K562 (cell line): ENCODE measurements around the gene XPOT. TPM values are rescaled to one million over a fixed set of nuclear protein-coding genes. Genes with fewer than 3 reads are reported as not detected.

ENCODE experiments used
- AFF1 ChIP-seq, 2 experiments: fragments of 450-650 bp; IDR thresholded peaks; 2 replicates each; pipeline ENCODE4 v1.6.1; 2018; ENCODE audit warnings: mild to moderate bottlenecking in 2 of 2, low read depth in 1 of 2; ENCODE audit not compliant: partially characterized antibody in 2 of 2
- ESRRA ChIP-seq: fragments of 450-650 bp; IDR thresholded peaks from 2 replicates; pipeline ENCODE4 v1.6.1; 2014; ENCODE audit warnings: low read depth, mild to moderate bottlenecking, moderate library complexity, borderline replicate concordance
- EWSR1 ChIP-seq: fragments of 450-650 bp; IDR thresholded peaks from 2 replicates; pipeline ENCODE4 v1.6.1; 2018; ENCODE audit warnings: borderline replicate concordance, mild to moderate bottlenecking, low read depth, moderate library complexity; ENCODE audit not compliant: partially characterized antibody
- FOXP1 ChIP-seq: sonication (generic); formaldehyde crosslinking; IDR thresholded peaks from 2 replicates; pipeline ENCODE4 v1.8.0; 2022; ENCODE audit warnings: mild to moderate bottlenecking, missing genetic modification reagents
- ILK ChIP-seq: fragments of 450-650 bp; IDR thresholded peaks from 2 replicates; pipeline ENCODE4 v1.6.1; 2016; ENCODE audit warnings: missing genetic modification characterization, low read depth, mild to moderate bottlenecking, missing compliant biosample characterization, moderate library complexity, borderline replicate concordance
- MTA1 ChIP-seq: fragments of 450-650 bp; IDR thresholded peaks from 2 replicates; pipeline ENCODE4 v1.6.1; 2017; ENCODE audit warnings: borderline replicate concordance
- MXI1 ChIP-seq: IDR thresholded peaks from 2 replicates; pipeline ENCODE4 v1.6.1; 2011; ENCODE audit warnings: low read depth, mild to moderate bottlenecking, improper control_type of control experiment, low read length
- NFIC ChIP-seq: fragments of 450-650 bp; IDR thresholded peaks from 2 replicates; pipeline ENCODE4 v1.6.1; 2017; ENCODE audit warnings: mild to moderate bottlenecking, inconsistent platforms
- NUFIP1 ChIP-seq: fragments of 450-650 bp; IDR thresholded peaks from 2 replicates; pipeline ENCODE4 v1.6.1; 2018; ENCODE audit not compliant: partially characterized antibody
- RBM15 ChIP-seq: fragments of 200-400 bp; formaldehyde crosslinking; IDR thresholded peaks from 2 replicates; pipeline ENCODE4 v1.6.1; 2018; ENCODE audit warnings: mild to moderate bottlenecking, low read length, moderate library complexity; ENCODE audit not compliant: insufficient read depth
- SIRT6 ChIP-seq: IDR thresholded peaks from one replicate; pipeline ENCODE4 v1.6.1; 2012; ENCODE audit warnings: low read depth, mild to moderate bottlenecking, control low read depth, inconsistent platforms, low read length, moderate library complexity
- SMARCA4 ChIP-seq: fragments of 450-650 bp; IDR thresholded peaks from 2 replicates; pipeline ENCODE4 v1.6.1; 2016
- TCF7L2 ChIP-seq: fragments of 150-350 bp; IDR thresholded peaks from 2 replicates; pipeline ENCODE4 v1.6.1; 2016; ENCODE audit warnings: low read depth, mild to moderate bottlenecking, low read length, moderate library complexity
- TCFL5 ChIP-seq: fragments of 250-450 bp; sonication (Bioruptor Pico); conservative IDR thresholded peaks from 2 replicates; pipeline ENCODE4 v1.6.1; 2021; ENCODE audit warnings: mild to moderate bottlenecking, moderate library complexity, matching md5 sums
- ZBTB2 ChIP-seq: fragments of 450-650 bp; IDR thresholded peaks from 2 replicates; pipeline ENCODE4 v1.6.1; 2016; ENCODE audit warnings: antibody characterized with exemption
- ZNF282 ChIP-seq: sonication (generic); formaldehyde crosslinking; IDR thresholded peaks from 2 replicates; pipeline ENCODE4 v1.8.1; 2023; ENCODE audit warnings: missing genetic modification reagents
- ZNF395 ChIP-seq: fragments of 200-800 bp; sonication (Bioruptor generic); IDR thresholded peaks from 2 replicates; pipeline ENCODE4 v1.6.1; 2017; ENCODE audit warnings: missing genetic modification characterization, missing compliant biosample characterization
- ZNF398 ChIP-seq: fragments of 250-450 bp; sonication (Bioruptor Pico); IDR thresholded peaks from 2 replicates; pipeline ENCODE4 v1.8.0; 2021; ENCODE audit warnings: moderate library complexity, mild to moderate bottlenecking, inconsistent platforms
- ZNF551 ChIP-seq: fragments of 250-450 bp; sonication (Bioruptor Pico); IDR thresholded peaks from 2 replicates; pipeline ENCODE4 v1.5.0; 2021; ENCODE audit warnings: mild to moderate bottlenecking, moderate library complexity
- polyA plus RNA-seq, 8 experiments: library from polyadenylated mRNA; depleted of rRNA in 4 of 8; stranded (reverse) in 5 of 8; unstranded in 3 of 8; fragments of >200 nt; fragmentation: Nextera tagmentation in 2 of 8; fragmentation: Illumina TruSeq in 1 of 8; extraction: Ambion mirVana in 2 of 8; extraction: Trizol in 1 of 8; gene quantifications; 2 replicates each; pipeline versions ENCODE4 v1.2.1 to v1.2.3, GENCODE V29; 2011 to 2014; ENCODE audit warnings: inconsistent platforms in 1 of 8, missing spikeins in 1 of 8
- total RNA-seq, 7 experiments: library from RNA; depleted of rRNA in 6 of 7; stranded (reverse); fragments of >200 nt in 6 of 7; fragmentation: Illumina TruSeq in 2 of 7; extraction: Trizol in 2 of 7; gene quantifications; 2 replicates each; pipeline versions ENCODE4 v1.2.1 to v1.2.3, GENCODE V29; 2011 to 2021; ENCODE audit warnings: low replicate concordance in 1 of 7

The XPOT gene
- total and polyA plus RNA-seq, 9 of the 15 experiments (the other 6 are each of a cell fraction or from before 2014, with no cell fraction given), result 26.2 to 192 (median 102) TPM

- TF ChIP-seq AFF1 (IDR thresholded peaks at IDR 0.05; ENCODE audit: low read depth in 1 of 2, partially characterized antibody in 2 of 2) (peak in 1 of 2 experiments; percentile 90), RBM15 (no peak), MTA1 (no peak), TCFL5 (CRISPR knock-in tag) (no peak), ZNF398 (CRISPR knock-in tag) (no peak), NFIC (no peak), TCF7L2 (no peak), ZBTB2 (0 out of 2 replicates have a peak, but pooled peaks have one; percentile 23), MXI1 (no peak), SMARCA4 (no peak), EWSR1 (no peak), FOXP1 (CRISPR knock-in tag) (no peak; the same call in 1 of the 2 replicates), ILK (tag) (no peak), NUFIP1 (no peak), SIRT6 (no peak), ESRRA (peak; percentile 45; the same call in 1 of the 2 replicates), ZNF551 (CRISPR knock-in tag) (no peak), ZNF282 (CRISPR knock-in tag) (no peak), ZNF395 (CRISPR knock-in tag) (peak; percentile 37; the same call in 1 of the 2 replicates)
Measured at GRCh38 chr12:64403707-64404469, at the start of gene XPOT (continued).
